Stomach (tissue), 4 donors: ENCODE data around the gene ZBTB8A.

ENCODE experiments used
- CTCF ChIP-seq, 7 experiments: fragments of 450-650 bp in 4 of 7; fragments of 200-600 bp in 3 of 7; sonication (generic) in 3 of 7; IDR thresholded peaks; one replicate each; pipeline ENCODE4 v1.5.1; 2016 to 2019; ENCODE audit warnings: antibody characterized with exemption in 7 of 7, control low read depth in 2 of 7, mild to moderate bottlenecking in 1 of 7
- EP300 ChIP-seq: sonication (generic); formaldehyde crosslinking; IDR thresholded peaks from one replicate; pipeline ENCODE4 v1.6.1; 2017; ENCODE audit warnings: antibody characterized with exemption
- POLR2A ChIP-seq, 4 donors: fragments of 450-650 bp; IDR thresholded peaks; one replicate each; pipeline ENCODE4 v1.6.1; 2016; ENCODE audit warnings: antibody characterized with exemption in 4 of 4, control low read depth in 2 of 4, mild to moderate bottlenecking in 1 of 4, moderate library complexity in 1 of 4
- POLR2AphosphoS5 ChIP-seq, 3 donors: sonication (generic); formaldehyde crosslinking; IDR thresholded peaks; one replicate each; pipeline ENCODE4 v1.6.1; 2016; ENCODE audit warnings: antibody characterized with exemption in 3 of 3

- TF ChIP-seq CTCF (IDR thresholded peaks at IDR 0.05) (no peak), POLR2A (IDR thresholded peaks at IDR 0.05) (no peak), EP300 (no peak), POLR2AphosphoS5 (IDR thresholded peaks at IDR 0.05) (no peak)
These were observed 83.0 kb downstream of the ZBTB8A start for GRCh38 chr1:32622205-32622604.
